H9 (cell line): ENCODE data around the gene MYO7A. TPM values are rescaled to one million over a fixed set of nuclear protein-coding genes. Genes with fewer than 3 reads are reported as not detected.

Source experiments
- DNase-seq: peaks from one replicate; pipeline ENCODE4 v3.0.0-alpha.2; 2017
- H2AFZ ChIP-seq: one replicate; pipeline ENCODE4 v1.6.1; 2013; ENCODE audit warnings: mild to moderate bottlenecking, low read length, control low read depth, moderate library complexity
- H2AK5ac ChIP-seq: 2 replicates; pipeline ENCODE4 v1.6.1; 2013; ENCODE audit warnings: low read length, control low read depth, mixed read lengths; ENCODE audit not compliant: insufficient read length
- H2BK120ac ChIP-seq: one replicate; pipeline ENCODE4 v1.6.1; 2013; ENCODE audit warnings: low read depth, mild to moderate bottlenecking, low read length, control low read depth, inconsistent platforms; ENCODE audit not compliant: poor library complexity, severe bottlenecking
- H2BK12ac ChIP-seq: 2 replicates; pipeline ENCODE4 v1.6.1; 2013; ENCODE audit warnings: low read length, control low read depth, mixed read lengths, low read depth; ENCODE audit not compliant: insufficient read length
- H2BK15ac ChIP-seq: 2 replicates; pipeline ENCODE4 v1.6.1; 2013; ENCODE audit warnings: low read depth, low read length, control low read depth
- H2BK20ac ChIP-seq: one replicate; pipeline ENCODE4 v1.6.1; 2013; ENCODE audit warnings: low read depth, mild to moderate bottlenecking, low read length, control low read depth, inconsistent platforms; ENCODE audit not compliant: poor library complexity, severe bottlenecking
- H2BK5ac ChIP-seq: 2 replicates; pipeline ENCODE4 v1.6.1; 2013; ENCODE audit warnings: low read length, control low read depth, mixed read lengths; ENCODE audit not compliant: insufficient read length
- H3K14ac ChIP-seq: 2 replicates; pipeline ENCODE4 v1.6.1; 2013; ENCODE audit warnings: low read length, control low read depth; ENCODE audit not compliant: insufficient read depth
- H3K18ac ChIP-seq: 2 replicates; pipeline ENCODE4 v1.6.1; 2013; ENCODE audit warnings: low read depth, mild to moderate bottlenecking, mixed read lengths, low read length, control low read depth; ENCODE audit not compliant: insufficient read length
- H3K23ac ChIP-seq: 2 replicates; pipeline ENCODE4 v1.6.1; 2013; ENCODE audit warnings: low read length, control low read depth, mixed read lengths, low read depth; ENCODE audit not compliant: insufficient read length
- H3K23me2 ChIP-seq: 2 replicates; pipeline ENCODE4 v1.6.1; 2013; ENCODE audit warnings: low read depth, mild to moderate bottlenecking, mixed read lengths, low read length, control low read depth; ENCODE audit not compliant: insufficient read length, poor library complexity, severe bottlenecking
- H3K27ac ChIP-seq: 2 replicates; pipeline ENCODE4 v1.5.1; 2013; ENCODE audit warnings: low read length, control low read depth, mixed read lengths, low read depth; ENCODE audit not compliant: insufficient read length
- H3K27me3 ChIP-seq: 2 replicates; pipeline ENCODE4 v1.6.1; 2013; ENCODE audit warnings: low read length, control low read depth, inconsistent platforms; ENCODE audit not compliant: insufficient read depth
- H3K4ac ChIP-seq: 2 replicates; pipeline ENCODE4 v1.6.1; 2013; ENCODE audit warnings: low read depth, mild to moderate bottlenecking, control low read depth, inconsistent platforms, low read length, moderate library complexity
- H3K4me1 ChIP-seq: 2 replicates; pipeline ENCODE4 v1.6.1; 2013; ENCODE audit warnings: low read length, control low read depth, inconsistent platforms; ENCODE audit not compliant: insufficient read depth
- H3K4me2 ChIP-seq: 2 replicates; pipeline ENCODE4 v1.6.1; 2013; ENCODE audit warnings: low read length, control low read depth, mixed read lengths; ENCODE audit not compliant: insufficient read length, insufficient read depth
- H3K56ac ChIP-seq: 2 replicates; pipeline ENCODE4 v1.6.1; 2013; ENCODE audit warnings: low read depth, mild to moderate bottlenecking, mixed read lengths, low read length, control low read depth; ENCODE audit not compliant: insufficient read length
- H3K79me1 ChIP-seq: 2 replicates; pipeline ENCODE4 v1.6.1; 2013; ENCODE audit warnings: low read depth, mild to moderate bottlenecking, moderate library complexity, low read length, control low read depth, inconsistent platforms; ENCODE audit not compliant: insufficient read depth, poor library complexity, severe bottlenecking
- H3K79me2 ChIP-seq: 2 replicates; pipeline ENCODE4 v1.6.1; 2013; ENCODE audit warnings: low read length, control low read depth, inconsistent platforms; ENCODE audit not compliant: insufficient read depth
- H3K9ac ChIP-seq: 2 replicates; pipeline ENCODE4 v1.6.1; 2013; ENCODE audit warnings: low read length, control low read depth, mixed read lengths; ENCODE audit not compliant: insufficient read length; ENCODE audit errors: extremely low read depth
- H3K9me3 ChIP-seq: one replicate; pipeline ENCODE4 v1.6.1; 2013; ENCODE audit warnings: low read depth, low read length, inconsistent platforms; ENCODE audit not compliant: control insufficient read depth
- H3T11ph ChIP-seq: one replicate; pipeline ENCODE4 v1.6.1; 2013; ENCODE audit warnings: mild to moderate bottlenecking, low read length, control low read depth, inconsistent platforms
- H4K20me1 ChIP-seq: one replicate; pipeline ENCODE4 v1.6.1; 2013; ENCODE audit not compliant: control insufficient read depth, insufficient read length, insufficient read depth
- H4K5ac ChIP-seq: 2 replicates; pipeline ENCODE4 v1.6.1; 2013; ENCODE audit warnings: low read depth, mild to moderate bottlenecking, mixed read lengths, low read length, control low read depth; ENCODE audit not compliant: insufficient read length
- H4K8ac ChIP-seq: replicated peaks from 2 replicates; pipeline ENCODE4 v1.6.1; 2013; ENCODE audit warnings: low read length, control low read depth, mixed read lengths, low read depth; ENCODE audit not compliant: insufficient read length
- H4K91ac ChIP-seq: 2 replicates; pipeline ENCODE4 v1.6.1; 2013; ENCODE audit warnings: low read depth, mild to moderate bottlenecking, moderate library complexity, mixed read lengths, low read length, control low read depth; ENCODE audit not compliant: insufficient read length
- H3K27ac Mint-ChIP-seq, 3 experiments: 2 replicates in 2 of 3; 3 replicates in 1 of 3; pipeline ENCODE4 v1.8.0; 2020 to 2021; ENCODE audit warnings: mixed read lengths in 3 of 3, mild to moderate bottlenecking in 1 of 3, moderate library complexity in 1 of 3
- H3K27me3 Mint-ChIP-seq: 2 replicates; pipeline ENCODE4 v1.8.0; 2021; ENCODE audit warnings: low read depth, mild to moderate bottlenecking, moderate library complexity, mixed read lengths
- H3K36me3 Mint-ChIP-seq, 3 experiments: 2 replicates in 2 of 3; 3 replicates in 1 of 3; pipeline ENCODE4 v1.8.0; 2020 to 2021; ENCODE audit warnings: low read depth in 3 of 3, mixed read lengths in 3 of 3; ENCODE audit not compliant: insufficient read depth in 1 of 3
- H3K4me1 Mint-ChIP-seq, 2 experiments: 2 replicates each; pipeline ENCODE4 v1.8.0; 2020; ENCODE audit warnings: mixed read lengths in 2 of 2
- H3K4me3 Mint-ChIP-seq, 2 experiments: 2 replicates in 1 of 2; 3 replicates in 1 of 2; pipeline ENCODE4 v1.8.0; 2020 to 2021; ENCODE audit warnings: mild to moderate bottlenecking in 2 of 2, mixed read lengths in 2 of 2, moderate library complexity in 1 of 2
- H3K9me3 Mint-ChIP-seq, 2 experiments: 2 replicates in 1 of 2; 3 replicates in 1 of 2; pipeline ENCODE4 v1.8.0; 2020; ENCODE audit warnings: mild to moderate bottlenecking in 2 of 2, mixed read lengths in 2 of 2, moderate library complexity in 1 of 2
- CTCF ChIP-seq: fragments of 200-600 bp; sonication (generic); conservative IDR thresholded peaks from 3 replicates; pipeline ENCODE4 v1.8.0; 2021; ENCODE audit warnings: antibody characterized with exemption, mild to moderate bottlenecking
- WGBS: extraction: QIAGEN DNeasy Blood & Tissue Kit; methylation state at CpG from one replicate; pipeline ENCODE4 v1.1.7; 2013; ENCODE audit warnings: missing lambda C conversion rate, low lambda C conversion rate, mixed read lengths; ENCODE audit not compliant: insufficient read length; ENCODE audit errors: extremely low coverage; 5-methylcytosine and 5-hydroxymethylcytosine counted together
- total RNA-seq: library from RNA; stranded (reverse); gene quantifications from 2 replicates; pipeline ENCODE4 v1.2.1, GENCODE V29; 2021

The MYO7A gene
- total RNA-seq, 1 experiment from 2014 or later, result 1.6 TPM

- Histone ChIP-seq H2BK12ac (no peak overlapping the region), H2BK15ac (no peak overlapping the region), H3T11ph (no peak overlapping the region), H2BK5ac (no peak overlapping the region), H4K91ac (no peak overlapping the region), H3K4ac (no peak overlapping the region), H4K8ac (no peak overlapping the region), H3K79me1 (no peaks in the 10 kb centered on the region), H3K27me3 (peaks cover 2% of the 10 kb centered on the region; the same call in 1 of the 2 replicates), H3K9me3 (no peaks in the 10 kb centered on the region), H3K56ac (no peak overlapping the region), H2AFZ (no peak overlapping the region), H3K4me1 (peaks cover 7% of the 10 kb centered on the region; the same call in 1 of the 2 replicates), H3K27ac (no peak overlapping the region), H3K23me2 (no peaks in the 10 kb centered on the region), H3K14ac (no peak overlapping the region), H3K79me2 (no peaks in the 10 kb centered on the region), H2AK5ac (no peak overlapping the region), H2BK120ac (no peak overlapping the region), H3K9ac (no peak overlapping the region), H2BK20ac (no peak overlapping the region), H3K18ac (no peak overlapping the region), H4K20me1 (no peaks in the 10 kb centered on the region), H3K23ac (no peak overlapping the region), H3K4me2 (no peak overlapping the region), H4K5ac (no peak overlapping the region)
- Mint-ChIP-seq H3K4me3 (no peak overlapping the region), H3K36me3 (no peaks in the 10 kb centered on the region; a peak in 3 of 7 replicates), H3K27ac (no peak overlapping the region), H3K27me3 (peaks cover 2% of the 10 kb centered on the region), H3K9me3 (no peaks in the 10 kb centered on the region; a peak in 1 of 5 replicates), H3K4me1 (peaks cover 27 to 30% of the 10 kb centered on the region in 2 experiments)
- no CpG with 5 or more reads among the region's 5 CpGs for WGBS
- no peak for DNase-seq
- no peak for TF ChIP-seq CTCF
These were observed 51.0 kb downstream of the MYO7A start for GRCh38 chr11:77179048-77179447.
